Epithelial cell of proximal tubule (primary cell): ENCODE measurements around the gene HTR1E. TPM values are rescaled to one million over a fixed set of nuclear protein-coding genes. Genes with fewer than 3 reads are reported as not detected.
"Not testable (repeated sequence)": the region's sequence is repeated elsewhere in the genome, so short reads cannot be mapped to it uniquely, and the experiment has no call there.

Experiments used
- DNase-seq: peaks from one replicate; pipeline ENCODE4 v3.0.0-alpha.2; 2011; ENCODE audit warnings: low read depth
- H3K4me3 ChIP-seq: 2 replicates; pipeline ENCODE4 v1.5.1; 2011; ENCODE audit warnings: low read depth, mild to moderate bottlenecking, low read length
- total RNA-seq: library from RNA; depleted of rRNA; stranded (reverse); fragments of >200 nt; gene quantifications from 2 replicates; pipeline ENCODE4 v1.2.3, GENCODE V29; 2015
- TF ChIP-seq, protein P1 (sequence below): conservative IDR thresholded peaks from 2 replicates; pipeline ENCODE4 v1.5.1; 2012; ENCODE audit warnings: low read depth, mild to moderate bottlenecking, low read length

HTR1E gene
- total RNA-seq, 1 donor from 2014 or later: not detected

GRCh38 chr6:86978251-86978650 lies 40.9 kb downstream of the HTR1E start:
- no peak for DNase-seq
- TF ChIP-seq, protein P1, sequence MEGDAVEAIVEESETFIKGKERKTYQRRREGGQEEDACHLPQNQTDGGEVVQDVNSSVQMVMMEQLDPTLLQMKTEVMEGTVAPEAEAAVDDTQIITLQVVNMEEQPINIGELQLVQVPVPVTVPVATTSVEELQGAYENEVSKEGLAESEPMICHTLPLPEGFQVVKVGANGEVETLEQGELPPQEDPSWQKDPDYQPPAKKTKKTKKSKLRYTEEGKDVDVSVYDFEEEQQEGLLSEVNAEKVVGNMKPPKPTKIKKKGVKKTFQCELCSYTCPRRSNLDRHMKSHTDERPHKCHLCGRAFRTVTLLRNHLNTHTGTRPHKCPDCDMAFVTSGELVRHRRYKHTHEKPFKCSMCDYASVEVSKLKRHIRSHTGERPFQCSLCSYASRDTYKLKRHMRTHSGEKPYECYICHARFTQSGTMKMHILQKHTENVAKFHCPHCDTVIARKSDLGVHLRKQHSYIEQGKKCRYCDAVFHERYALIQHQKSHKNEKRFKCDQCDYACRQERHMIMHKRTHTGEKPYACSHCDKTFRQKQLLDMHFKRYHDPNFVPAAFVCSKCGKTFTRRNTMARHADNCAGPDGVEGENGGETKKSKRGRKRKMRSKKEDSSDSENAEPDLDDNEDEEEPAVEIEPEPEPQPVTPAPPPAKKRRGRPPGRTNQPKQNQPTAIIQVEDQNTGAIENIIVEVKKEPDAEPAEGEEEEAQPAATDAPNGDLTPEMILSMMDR: no peak

DNA sequence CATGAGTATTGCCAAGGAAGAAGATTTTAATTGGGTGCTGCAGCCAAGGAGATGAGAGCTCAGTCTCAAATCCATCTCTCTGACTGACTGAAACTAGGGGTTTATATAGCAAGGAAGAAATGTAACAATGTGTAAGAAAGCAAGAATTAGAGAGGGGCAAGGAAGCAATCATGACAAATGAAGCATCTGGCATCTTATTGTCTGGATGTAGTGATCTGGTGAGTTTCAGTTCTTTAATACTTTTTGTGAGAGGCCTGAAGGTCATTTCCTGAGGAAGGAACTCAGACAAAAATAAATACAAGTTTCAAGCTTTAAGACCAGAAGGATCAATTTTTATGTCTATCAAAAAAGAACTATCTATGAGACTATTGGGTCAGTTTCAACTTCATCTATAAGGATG lies 64.2 kb downstream of the HTR1E start:
- no peak for DNase-seq
- no peak overlapping the region for H3K4me3 ChIP-seq
- TF ChIP-seq, protein P1: no peak

More at GRCh38 chr6:86978251-86978650, 40.9 kb downstream of the HTR1E start:
- H3K4me3 ChIP-seq: no peak overlapping the region

DNA sequence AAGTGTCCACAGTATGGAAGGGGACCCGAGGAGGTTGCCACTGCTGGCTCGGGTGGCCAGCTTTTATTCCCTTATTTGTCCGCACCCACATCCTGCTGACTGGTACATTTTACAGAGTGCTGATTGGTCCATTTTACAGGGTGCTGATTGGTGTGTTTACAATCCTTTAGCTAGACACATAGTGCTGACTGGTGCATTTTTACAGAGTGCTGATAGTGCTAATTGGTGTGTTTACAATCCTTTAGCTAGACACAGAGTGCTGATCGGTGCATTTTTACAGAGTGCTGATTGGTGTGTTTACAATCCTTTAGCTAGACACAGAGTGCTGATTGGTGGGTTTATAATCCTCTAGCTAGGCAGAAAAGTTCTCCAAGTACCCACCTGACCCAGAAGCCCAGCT lies 65.1 kb downstream of the HTR1E start:
- not testable (repeated sequence) for H3K4me3 ChIP-seq, DNase-seq

- H3K4me3 ChIP-seq, DNase-seq: not testable (repeated sequence)
These were observed 69.2 kb downstream of the HTR1E start for GRCh38 chr6:87006541-87006940.

DNA sequence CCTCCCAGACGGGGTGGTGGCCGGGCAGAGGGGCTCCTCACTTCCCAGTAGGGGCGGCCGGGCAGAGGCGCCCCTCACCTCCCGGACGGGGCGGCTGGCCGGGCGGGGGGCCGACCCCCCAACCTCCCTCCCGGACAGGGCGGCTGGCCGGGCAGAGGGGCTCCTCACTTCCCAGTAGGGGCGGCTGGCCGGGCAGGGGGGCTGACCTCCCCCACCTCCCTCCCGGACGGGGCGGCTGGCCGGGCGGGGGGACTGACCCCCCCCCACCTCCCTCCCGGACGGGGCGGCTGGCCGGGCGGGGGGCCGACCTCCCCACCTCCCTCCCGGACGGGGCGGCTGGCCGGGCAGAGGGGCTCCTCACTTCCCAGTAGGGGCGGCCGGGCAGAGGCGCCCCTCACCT lies 72.3 kb downstream of the HTR1E start:
- not testable (repeated sequence) for DNase-seq, H3K4me3 ChIP-seq

- H3K4me3 ChIP-seq: no peak overlapping the region
- TF ChIP-seq, protein P1: no peak
- no peak for DNase-seq
These were observed 74.7 kb downstream of the HTR1E start for GRCh38 chr6:87012035-87012434.

- DNase-seq: no peak
- H3K4me3 ChIP-seq: no peak overlapping the region
- TF ChIP-seq, protein P1: no peak
These were observed 75.4 kb downstream of the HTR1E start for GRCh38 chr6:87012743-87013142.

- TF ChIP-seq, protein P1: no peak
- no peak overlapping the region for H3K4me3 ChIP-seq
- DNase-seq: no peak
These were observed 79.4 kb downstream of the HTR1E start for GRCh38 chr6:87016772-87017171.

GRCh38 chr6:87027021-87027420 lies 89.7 kb downstream of the HTR1E start:
- H3K4me3 ChIP-seq: no peak overlapping the region
- no peak for DNase-seq
- TF ChIP-seq, protein P1: no peak
